GM19328 (cell line): ENCODE results near the gene BMPR1B.

Experiments used
- ATAC-seq: cut with Tn5 transposase; IDR thresholded peaks from one replicate; pipeline ENCODE4 v1.9.1; 2021; ENCODE audit warnings: mild to moderate bottlenecking, moderate library complexity; ENCODE audit not compliant: unreplicated experiment

Gene BMPR1B

GRCh38 chr4:94762326-94762725 is 4.6 kb downstream of the BMPR1B start:
- ATAC-seq: no peak

- no peak for ATAC-seq
Observed at GRCh38 chr4:94763005-94763404, 5.2 kb downstream of the BMPR1B start.

GRCh38 chr4:94763500-94763899 is 5.7 kb downstream of the BMPR1B start:
- no peak for ATAC-seq

GRCh38 chr4:94764069-94764468 is 6.3 kb downstream of the BMPR1B start:
- ATAC-seq: no peak

- no peak for ATAC-seq
Observed at GRCh38 chr4:94765174-94765573, 7.4 kb downstream of the BMPR1B start.

- ATAC-seq: no peak
Observed at GRCh38 chr4:94765648-94766047, 7.9 kb downstream of the BMPR1B start.

GRCh38 chr4:94766856-94767255 is 9.1 kb downstream of the BMPR1B start:
- ATAC-seq: no peak

GRCh38 chr4:94767446-94767845 is 9.7 kb downstream of the BMPR1B start:
- ATAC-seq: no peak

GRCh38 chr4:94782707-94783106 is 25.0 kb downstream of the BMPR1B start:
- ATAC-seq: no peak

- ATAC-seq: no peak
Observed at GRCh38 chr4:94791701-94792100, 33.9 kb downstream of the BMPR1B start.

GRCh38 chr4:94798808-94799207 is 41.1 kb downstream of the BMPR1B start:
- ATAC-seq: no peak

GRCh38 chr4:94801016-94801415 is 43.3 kb downstream of the BMPR1B start:
- ATAC-seq: no peak

- no peak for ATAC-seq
Observed at GRCh38 chr4:94802091-94802490, 44.3 kb downstream of the BMPR1B start.

GRCh38 chr4:94803181-94803580 is 45.4 kb downstream of the BMPR1B start:
- no peak for ATAC-seq

GRCh38 chr4:94804650-94805049 is 46.9 kb downstream of the BMPR1B start:
- ATAC-seq: no peak

- ATAC-seq: no peak
Observed at GRCh38 chr4:94806376-94806775, 48.6 kb downstream of the BMPR1B start.

- no peak for ATAC-seq
Observed at GRCh38 chr4:94811643-94812042, 53.9 kb downstream of the BMPR1B start.

- no peak for ATAC-seq
Observed at GRCh38 chr4:94813221-94813620, 55.5 kb downstream of the BMPR1B start.

- ATAC-seq: no peak
Observed at GRCh38 chr4:94814237-94814636, 56.5 kb downstream of the BMPR1B start.

- no peak for ATAC-seq
Observed at GRCh38 chr4:94819371-94820168, 61.8 kb downstream of the BMPR1B start.

- no peak for ATAC-seq
Observed at GRCh38 chr4:94826206-94826605, 68.5 kb downstream of the BMPR1B start.

GRCh38 chr4:94827481-94828110 is 69.8 kb downstream of the BMPR1B start:
- no peak for ATAC-seq

- ATAC-seq: no peak
Observed at GRCh38 chr4:94828882-94829281, 71.1 kb downstream of the BMPR1B start.
